Activated CD8-positive, alpha-beta memory T cell treated with anti-CD3 and anti-CD28 coated beads for 36 hours (primary cell): ENCODE results near the gene FRK. TPM values are rescaled to one million over a fixed set of nuclear protein-coding genes. Genes with fewer than 3 reads are reported as not detected.

Source experiments
- CTCF ChIA-PET: fragments of 350-600 bp; sonication (Branson Sonifier 250); formaldehyde crosslinking; loops from one replicate; lab custom pipeline; 2021; ENCODE audit warnings: antibody characterized with exemption; lab: Charles Lee
- POLR2A ChIA-PET: fragments of 350-600 bp; sonication (Branson Sonifier 250); formaldehyde crosslinking; loops from one replicate; lab custom pipeline; 2021; ENCODE audit warnings: antibody characterized with exemption; lab: Charles Lee
- total RNA-seq, 2 experiments: library from RNA; stranded (reverse); gene quantifications; one replicate each; pipeline ENCODE4 v1.2.3, GENCODE V29; 2021

FRK gene
- total RNA-seq, 2 experiments from 2014 or later: 0.04 to 0.06 TPM

- CTCF ChIA-PET: no interaction called here
These were observed 44.7 kb downstream of the FRK start for GRCh38 chr6:116015983-116016382.

GRCh38 chr6:116015561-116015960, 45.1 kb downstream of the FRK start:
- CTCF ChIA-PET: no interaction called here
- POLR2A ChIA-PET: no interaction called here

More at GRCh38 chr6:116015983-116016382, 44.7 kb downstream of the FRK start:
- POLR2A ChIA-PET: no interaction called here

- POLR2A ChIA-PET: no interaction called here
- CTCF ChIA-PET: no interaction called here
These were observed 47.7 kb downstream of the FRK start for GRCh38 chr6:116012951-116013350.

DNA sequence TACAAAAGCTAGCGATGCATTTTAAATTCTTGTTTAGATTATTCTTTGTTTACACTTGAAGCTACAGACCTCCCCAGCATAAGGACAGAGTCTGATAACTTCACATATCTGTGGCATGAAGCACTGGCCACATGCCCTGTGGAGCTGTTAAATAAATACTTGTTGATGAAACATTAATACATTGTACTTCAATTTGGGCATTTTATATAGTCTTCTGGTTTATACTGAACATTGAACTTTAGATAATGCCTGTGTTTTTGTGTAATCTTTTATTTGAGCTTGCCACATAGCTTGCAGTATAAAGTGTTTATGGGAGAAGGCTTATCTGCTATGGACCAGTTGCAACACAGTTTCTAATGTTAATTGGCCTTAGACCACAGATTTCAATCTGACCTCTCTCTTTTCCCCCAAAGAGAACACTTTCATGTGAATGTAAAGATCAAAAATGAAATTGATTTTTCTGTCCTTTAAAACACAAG, 48.2 kb downstream of the FRK start:
- ChIA-PET POLR2A (no interaction called here), CTCF (no interaction called here)

GRCh38 chr6:116011520-116011919, 49.2 kb downstream of the FRK start:
- ChIA-PET CTCF (interaction anchor here (0.5 to 1.5 kb wide), 4 partner anchors 10 to 144 kb away, joined by 3 to 5 read pairs (median 4); no protein-coding TSS in a partner anchor), POLR2A (interaction anchor here (0.6 to 0.7 kb wide), 2 partner anchors 52 to 1912 kb away, joined by 3 to 4 read pairs; no protein-coding TSS in a partner anchor)

- ChIA-PET POLR2A (no interaction called here), CTCF (interaction anchor here (0.5 to 1.5 kb wide), 4 partner anchors 9 to 145 kb away, joined by 3 to 5 read pairs (median 4); no protein-coding TSS in a partner anchor)
These were observed 49.8 kb downstream of the FRK start for GRCh38 chr6:116010790-116011401.

- ChIA-PET CTCF (interaction anchor here (1.5 kb wide), 1 partner anchor 88 kb away, joined by 5 read pairs; no protein-coding TSS in a partner anchor), POLR2A (no interaction called here)
These were observed 50.3 kb downstream of the FRK start for GRCh38 chr6:116010386-116010785.

DNA sequence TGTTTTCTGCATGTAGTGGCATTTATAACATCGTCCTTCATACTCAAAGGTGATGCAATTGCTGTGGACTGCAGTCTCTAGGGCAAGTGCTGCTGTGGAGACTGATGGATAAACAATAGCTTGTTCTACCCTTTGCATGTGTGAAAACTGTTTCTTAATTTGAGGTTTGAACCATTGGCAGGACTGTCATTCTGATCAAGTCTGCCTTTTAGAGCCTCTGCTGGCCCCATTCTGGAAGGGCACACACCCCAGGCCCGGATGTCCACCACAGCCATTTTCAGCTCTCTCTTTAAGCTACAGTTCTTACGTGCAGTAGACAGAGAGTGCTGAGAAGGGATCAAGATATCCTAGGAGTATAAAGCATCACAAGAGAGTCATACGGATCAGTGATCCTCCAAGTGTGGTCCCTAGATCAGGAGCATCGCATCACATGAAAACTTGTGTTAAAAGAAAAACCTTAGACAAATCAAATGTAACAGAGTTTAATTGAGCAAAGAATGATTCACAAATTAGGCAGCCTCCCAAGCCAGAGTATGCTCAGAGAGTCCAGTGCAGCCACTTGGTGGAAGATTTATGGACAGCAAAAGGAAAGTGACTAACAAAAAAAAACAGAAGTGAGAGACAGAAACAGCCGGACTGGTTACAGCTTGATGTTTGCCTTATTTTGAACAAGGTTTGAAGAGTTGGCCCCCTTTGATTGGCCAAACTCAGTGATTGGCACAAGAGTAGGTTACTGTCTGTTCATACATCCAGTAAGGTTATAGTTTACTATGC, 52.0 kb downstream of the FRK start:
- CTCF ChIA-PET: no interaction called here
- POLR2A ChIA-PET: no interaction called here

GRCh38 chr6:116004841-116005815, 55.6 kb downstream of the FRK start:
- CTCF ChIA-PET: no interaction called here

DNA sequence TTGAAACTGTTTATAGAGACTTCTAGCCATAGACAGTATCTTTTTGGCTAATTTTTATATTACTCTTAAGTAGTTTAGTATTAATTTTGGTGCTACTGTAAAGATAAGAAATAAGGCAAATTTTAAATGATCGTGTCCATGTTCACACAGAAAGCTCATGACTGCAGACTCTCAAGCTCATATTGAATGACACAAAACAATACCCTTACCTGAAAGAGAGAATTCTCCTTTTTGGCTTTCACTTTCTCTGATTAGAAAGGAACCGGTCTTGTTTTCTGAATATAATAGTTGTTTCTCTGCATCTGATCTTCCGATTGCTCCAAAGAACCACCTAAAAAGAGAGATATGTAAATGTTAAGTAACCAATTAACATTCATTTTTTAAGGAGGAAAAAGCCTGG, 57.0 kb downstream of the FRK start:
- POLR2A ChIA-PET: no interaction called here
- CTCF ChIA-PET: no interaction called here

More at GRCh38 chr6:116004841-116005815, 55.6 kb downstream of the FRK start:
- POLR2A ChIA-PET: no interaction called here

- POLR2A ChIA-PET: no interaction called here
- CTCF ChIA-PET: interaction anchor here (1.5 kb wide), 1 partner anchor 8 kb away, joined by 3 read pairs; no protein-coding TSS in a partner anchor
These were observed 57.9 kb downstream of the FRK start for GRCh38 chr6:116002756-116003155.

- POLR2A ChIA-PET: no interaction called here
- CTCF ChIA-PET: no interaction called here
These were observed 61.5 kb downstream of the FRK start for GRCh38 chr6:115999235-115999634.

DNA sequence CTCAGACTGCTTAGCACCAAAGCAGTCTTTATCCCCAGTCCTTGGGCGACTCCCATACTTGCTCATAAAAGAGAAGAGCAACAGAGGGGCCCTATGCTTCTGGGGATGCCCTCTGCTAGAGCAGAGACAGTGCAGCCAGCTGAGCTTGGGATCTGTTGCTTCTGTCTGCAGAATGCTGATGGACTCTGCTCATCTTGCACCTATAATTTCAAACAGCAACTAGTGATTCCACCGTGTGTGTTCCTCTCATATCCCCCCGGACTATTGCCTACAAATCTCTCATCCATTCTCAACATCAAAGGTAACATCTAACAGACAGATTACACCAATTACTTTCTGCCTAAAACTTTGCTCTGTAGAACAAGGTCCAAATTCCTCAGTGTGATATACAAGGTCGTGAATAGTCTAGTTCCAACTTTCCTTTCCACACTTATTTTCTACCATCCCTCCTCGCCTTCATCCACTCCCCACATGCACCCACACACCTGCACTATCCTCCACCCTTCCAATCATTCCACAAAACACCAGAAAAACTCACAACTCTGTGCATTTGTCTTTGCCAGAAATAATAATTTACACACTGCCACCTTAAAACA, 62.6 kb downstream of the FRK start:
- CTCF ChIA-PET: no interaction called here
- POLR2A ChIA-PET: no interaction called here

DNA sequence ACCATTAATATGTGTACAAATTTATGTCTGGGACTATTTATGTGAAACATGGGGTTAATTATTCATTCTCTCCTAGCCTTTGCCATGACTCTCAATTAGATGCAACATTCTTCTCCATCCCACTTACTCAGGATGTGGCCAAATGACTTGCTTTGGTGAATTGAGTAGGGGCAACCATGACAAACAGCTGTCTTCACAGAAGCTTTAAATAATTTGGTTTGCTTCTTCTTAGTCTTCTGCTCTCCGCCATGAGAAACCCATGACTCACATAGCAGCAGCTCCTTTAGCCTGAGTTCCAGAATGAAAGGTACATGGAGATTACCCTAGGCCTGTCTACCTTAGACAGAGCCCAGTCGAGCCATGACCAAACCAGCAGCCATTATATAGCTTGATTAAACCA, 74.7 kb downstream of the FRK start:
- POLR2A ChIA-PET: no interaction called here
- CTCF ChIA-PET: no interaction called here

DNA sequence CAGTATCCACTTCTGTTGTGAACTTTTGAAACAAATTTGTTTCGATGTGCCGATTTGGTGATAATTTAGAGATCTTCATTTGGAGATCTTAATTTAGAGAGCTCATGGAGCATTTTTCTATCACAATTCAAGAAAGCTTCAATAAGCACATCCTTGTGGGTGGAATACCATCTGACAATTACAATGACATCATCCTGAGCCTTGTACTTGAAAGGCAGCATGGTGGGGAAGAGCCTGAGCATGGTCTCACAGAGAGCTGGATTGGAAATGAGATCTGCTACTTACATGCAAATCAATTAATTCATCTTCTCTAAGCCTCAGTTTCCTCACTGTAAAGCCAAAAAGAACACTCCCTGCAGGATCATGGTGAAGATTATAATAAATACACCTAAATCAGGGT, 75.9 kb downstream of the FRK start:
- POLR2A ChIA-PET: no interaction called here
- CTCF ChIA-PET: no interaction called here

GRCh38 chr6:115983998-115984397, 76.7 kb downstream of the FRK start:
- CTCF ChIA-PET: no interaction called here
- POLR2A ChIA-PET: no interaction called here

DNA sequence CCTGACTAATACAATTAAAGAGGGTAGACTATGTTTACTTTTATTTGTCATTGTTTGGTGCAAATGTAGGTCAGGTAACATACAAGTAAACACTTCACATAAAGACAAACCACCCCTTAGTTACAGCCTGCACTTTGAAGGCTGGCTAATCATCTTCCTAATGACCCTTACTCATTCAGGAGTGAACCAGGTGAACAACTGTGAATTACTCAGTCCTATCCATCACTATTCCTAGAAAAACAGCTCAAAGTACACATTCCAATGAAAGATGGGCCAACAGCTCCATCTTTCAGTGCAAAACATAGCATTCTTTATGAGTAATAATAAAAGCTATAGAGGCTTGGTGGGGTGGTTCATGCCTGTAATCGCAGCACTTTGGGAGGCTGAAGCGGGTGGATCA, 78.2 kb downstream of the FRK start:
- POLR2A ChIA-PET: no interaction called here
- CTCF ChIA-PET: no interaction called here

- CTCF ChIA-PET: no interaction called here
- POLR2A ChIA-PET: no interaction called here
These were observed 83.5 kb downstream of the FRK start for GRCh38 chr6:115977220-115977619.

DNA sequence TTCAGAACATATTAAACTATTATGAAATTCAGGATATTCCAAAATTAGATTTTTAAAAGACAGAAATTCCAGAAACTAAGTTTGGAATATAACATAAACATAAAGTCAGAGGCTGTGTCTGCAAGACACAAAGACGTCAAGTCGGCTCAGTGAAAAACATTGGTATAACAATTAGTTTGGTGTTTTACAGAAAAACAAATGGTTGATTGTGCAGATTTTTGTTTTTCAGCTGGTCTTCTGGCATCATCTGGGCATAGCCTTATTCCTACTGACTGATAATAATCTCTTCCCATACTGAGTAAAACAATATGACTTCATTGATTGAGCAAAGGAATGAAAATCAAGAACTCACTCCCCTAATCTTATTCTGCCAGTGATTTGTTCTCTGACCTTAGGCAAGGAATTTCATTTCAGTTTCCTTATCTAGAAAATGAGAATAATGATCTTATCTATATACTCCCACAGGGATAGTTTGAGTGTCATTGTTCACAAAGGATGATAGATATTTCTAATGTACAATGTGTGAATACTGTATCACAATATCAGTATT, 84.3 kb downstream of the FRK start:
- ChIA-PET CTCF (no interaction called here), POLR2A (no interaction called here)
